HCT116 (cell line): ENCODE results near the gene ULBP2. TPM values are rescaled to one million over a fixed set of nuclear protein-coding genes. Genes with fewer than 3 reads are reported as not detected.

Source experiments
- ATAC-seq: fragments of 200-7000 bp; cut with Tn5 transposase; 2 replicates; pipeline ENCODE4 v1.9.1; 2020; ENCODE audit warnings: mild to moderate bottlenecking, moderate library complexity
- BruUV-seq: library from RNA; stranded (reverse); fragments of 400-500 nt; replicated peaks from 2 replicates; lab custom pipeline; 2021; lab: Mats Ljungman, UMichigan
- CTCF ChIA-PET: fragments of 300-600 bp; sonication (Branson Sonifier 250); formaldehyde crosslinking; loops from one replicate; lab custom pipeline; 2021; ENCODE audit warnings: antibody characterized with exemption; lab: Charles Lee
- POLR2A ChIA-PET: fragments of 300-600, 350-600 bp; sonication (Branson Sonifier 250); formaldehyde crosslinking; loops from one replicate; lab custom pipeline; 2021; ENCODE audit warnings: antibody characterized with exemption; lab: Charles Lee
- RAD21 ChIA-PET, 2 experiments: fragments of 300-600 bp; sonication (Branson Sonifier 250); formaldehyde crosslinking; loops; one replicate each; lab custom pipeline; 2023; ENCODE audit warnings: low total read pairs in 2 of 2; ENCODE audit not compliant: uncharacterized antibody in 2 of 2, unreplicated experiment in 2 of 2, low non-redundant PET in 1 of 2; lab: Charles Lee
- DNase-seq: peaks from one replicate; pipeline ENCODE4 v3.0.0-alpha.2; 2010; ENCODE audit warnings: low read depth, low spot score
- H2AFZ ChIP-seq: fragments of 200-600 bp; shearing (Covaris generic), sonication (generic); 2 replicates; pipeline ENCODE4 v1.6.1; 2017; ENCODE audit warnings: low read depth, mixed run types, mixed read lengths, antibody characterized with exemption, low read length; ENCODE audit not compliant: poor library complexity, severe bottlenecking
- H3K27ac ChIP-seq: 2 replicates; pipeline ENCODE4 v1.5.1; 2012; ENCODE audit warnings: low read depth, low read length
- H3K27me3 ChIP-seq: fragments of 200-600 bp; sonication (generic); 2 replicates; pipeline ENCODE4 v1.6.1; 2016; ENCODE audit warnings: mixed run types, low read length, mixed read lengths; ENCODE audit not compliant: insufficient read depth
- H3K36me3 ChIP-seq, 2 experiments: fragments of 200-500 bp in 1 of 2; fragments of 200-600 bp in 1 of 2; sonication (Bioruptor generic) in 1 of 2; sonication (generic) in 1 of 2; 2 replicates each; pipeline versions ENCODE4 v1.5.1 to v1.6.1; 2014 to 2016; ENCODE audit warnings: low read length in 2 of 2, inconsistent platforms in 1 of 2, mixed read lengths in 1 of 2, mixed run types in 1 of 2; ENCODE audit not compliant: insufficient read depth in 2 of 2, control insufficient read depth in 1 of 2
- H3K4me1 ChIP-seq, 2 experiments: fragments of 200-600 bp in 1 of 2; sonication (generic) in 1 of 2; 2 replicates each; pipeline versions ENCODE4 v1.5.1 to v1.6.1; 2012 to 2017; ENCODE audit warnings: low read length in 2 of 2, inconsistent platforms in 1 of 2, mild to moderate bottlenecking in 1 of 2, mixed read lengths in 1 of 2, mixed run types in 1 of 2, moderate library complexity in 1 of 2; ENCODE audit not compliant: insufficient read depth in 2 of 2, control insufficient read depth in 1 of 2
- H3K4me2 ChIP-seq: fragments of 200-600 bp; sonication (generic); 2 replicates; pipeline ENCODE4 v1.6.1; 2017; ENCODE audit warnings: mixed run types, low read length, mixed read lengths
- H3K4me3 ChIP-seq, 2 experiments: fragments of 200-600 bp in 1 of 2; sonication (generic) in 1 of 2; replicated peaks in 1 of 2; 2 replicates each; pipeline ENCODE4 v1.5.1; 2011 to 2016; ENCODE audit warnings: low read length in 2 of 2, control low read depth in 1 of 2, low read depth in 1 of 2, mild to moderate bottlenecking in 1 of 2, mixed read lengths in 1 of 2, mixed run types in 1 of 2
- H3K79me2 ChIP-seq: fragments of 200-600 bp; sonication (generic); 2 replicates; pipeline ENCODE4 v1.6.1; 2017; ENCODE audit warnings: mild to moderate bottlenecking, mixed run types, low read length, moderate library complexity, mixed read lengths; ENCODE audit not compliant: insufficient read depth
- H3K9ac ChIP-seq: fragments of 200-600 bp; sonication (generic); 2 replicates; pipeline ENCODE4 v1.6.1; 2016; ENCODE audit warnings: low read length, mixed read lengths
- H3K9me2 ChIP-seq: fragments of 200-600 bp; sonication (generic), shearing (Covaris generic); 2 replicates; pipeline ENCODE4 v1.6.1; 2017; ENCODE audit warnings: mixed run types, mild to moderate bottlenecking, moderate library complexity; ENCODE audit not compliant: insufficient read depth
- H3K9me3 ChIP-seq, 2 experiments: fragments of 200-500 bp in 1 of 2; fragments of 200-600 bp in 1 of 2; sonication (Bioruptor generic) in 1 of 2; sonication (generic) in 1 of 2; 2 replicates each; pipeline ENCODE4 v1.6.1; 2014 to 2017; ENCODE audit warnings: low read length in 2 of 2, mixed read lengths in 2 of 2, inconsistent platforms in 1 of 2, low read depth in 1 of 2, mild to moderate bottlenecking in 1 of 2, mixed run types in 1 of 2, moderate library complexity in 1 of 2; ENCODE audit not compliant: control insufficient read depth in 1 of 2, insufficient read depth in 1 of 2
- H4K20me1 ChIP-seq: fragments of 200-600 bp; sonication (generic), shearing (Covaris generic); 2 replicates; pipeline ENCODE4 v1.6.1; 2017; ENCODE audit warnings: mixed run types, mild to moderate bottlenecking, moderate library complexity; ENCODE audit not compliant: insufficient read depth
- ATF3 ChIP-seq: IDR thresholded peaks from 2 replicates; pipeline ENCODE4 v1.6.1; 2012
- CTCF ChIP-seq, 3 experiments: fragments of 200-600 bp in 1 of 3; sonication (generic) in 1 of 3; IDR thresholded peaks in 2 of 3; conservative IDR thresholded peaks in 1 of 3; 2 replicates each; pipeline ENCODE4 v1.5.1; 2012 to 2017; ENCODE audit warnings: low read depth in 2 of 3, low read length in 2 of 3, antibody characterized with exemption in 1 of 3, borderline replicate concordance in 1 of 3, control low read depth in 1 of 3, mild to moderate bottlenecking in 1 of 3, mixed read lengths in 1 of 3, mixed run types in 1 of 3, moderate library complexity in 1 of 3; ENCODE audit not compliant: insufficient read depth in 1 of 3
- EZH2phosphoT487 ChIP-seq: fragments of 200-600 bp; IDR thresholded peaks from 2 replicates; pipeline ENCODE4 v1.6.1; 2018; ENCODE audit warnings: antibody characterized with exemption, borderline replicate concordance
- FOSL1 ChIP-seq: IDR thresholded peaks from 2 replicates; pipeline ENCODE4 v1.6.1; 2012; ENCODE audit warnings: low read depth
- JUND ChIP-seq: IDR thresholded peaks from 2 replicates; pipeline ENCODE4 v1.6.1; 2012
- MAX ChIP-seq: IDR thresholded peaks from 2 replicates; pipeline ENCODE4 v1.6.1; 2012
- POLR2A ChIP-seq: IDR thresholded peaks from 2 replicates; pipeline ENCODE4 v1.7.0; 2011; ENCODE audit warnings: borderline replicate concordance; ENCODE audit not compliant: insufficient read depth, insufficient read length; ENCODE audit errors: extremely low read depth
- POLR2AphosphoS5 ChIP-seq: IDR thresholded peaks from 2 replicates; pipeline ENCODE4 v1.6.1; 2011; ENCODE audit warnings: mild to moderate bottlenecking, low read depth, low read length, moderate library complexity
- RAD21 ChIP-seq: IDR thresholded peaks from 2 replicates; pipeline ENCODE4 v1.6.1; 2012; ENCODE audit warnings: low read depth, mild to moderate bottlenecking
- REST ChIP-seq: IDR thresholded peaks from 2 replicates; pipeline ENCODE4 v1.6.1; 2012; ENCODE audit warnings: low read depth
- SIN3A ChIP-seq: IDR thresholded peaks from 2 replicates; pipeline ENCODE4 v1.6.1; 2012; ENCODE audit warnings: low read depth
- SRF ChIP-seq: IDR thresholded peaks from 2 replicates; pipeline ENCODE4 v1.6.1; 2012; ENCODE audit warnings: low read depth
- YY1 ChIP-seq: IDR thresholded peaks from 2 replicates; pipeline ENCODE4 v1.6.1; 2011; ENCODE audit warnings: low read length, low read depth, moderate library complexity, mild to moderate bottlenecking; ENCODE audit not compliant: insufficient replicate concordance; ENCODE audit errors: extremely low read depth
- ZFX ChIP-seq: fragments of 450-650 bp; IDR thresholded peaks from 2 replicates; pipeline ENCODE4 v1.6.1; 2017
- ZNF274 ChIP-seq: fragments of 200-500 bp; sonication (Bioruptor generic); IDR thresholded peaks from 2 replicates; pipeline ENCODE4 v1.6.1; 2014; ENCODE audit warnings: mild to moderate bottlenecking, low read depth, low read length, inconsistent platforms
- intact Hi-C: fragments of 100-400 bp; cut with micrococcal nuclease; formaldehyde crosslinking; loops from 2 replicates; pipeline ENCODE4 v1.10.0; 2022
- total RNA-seq: library from RNA; stranded (reverse); gene quantifications from one replicate; pipeline ENCODE4 v1.2.1, GENCODE V29; 2021; ENCODE audit not compliant: unreplicated experiment

The ULBP2 gene
- total RNA-seq, 1 experiment from 2014 or later, result 10.2 TPM

GRCh38 chr6:149909701-149910470 is 31.9 kb upstream of the ULBP2 start:
- Histone ChIP-seq H3K4me2 (no peak overlapping the region), H3K27me3 (no peaks in the 10 kb centered on the region), H3K27ac (no peak overlapping the region), H4K20me1 (no peaks in the 10 kb centered on the region), H3K4me3 (no peak overlapping the region), H3K9ac (no peak overlapping the region), H3K36me3 (no peaks in the 10 kb centered on the region), H3K4me1 (no peaks in the 10 kb centered on the region), H3K9me2 (no peaks in the 10 kb centered on the region), H3K9me3 (peaks cover 5 to 6% of the 10 kb centered on the region in 2 experiments; a peak in 2 of 4 replicates), H2AFZ (no peak overlapping the region), H3K79me2 (no peaks in the 10 kb centered on the region)
- CTCF ChIA-PET, result no interaction called here
- TF ChIP-seq YY1 (no peak), ZNF274 (no peak), MAX (no peak), RAD21 (no peak), CTCF (IDR thresholded peaks at IDR 0.05 in 2 of 3, conservative IDR thresholded peaks at IDR 0.05 in 1 of 3; ENCODE audit: borderline replicate concordance in 1 of 3, insufficient read depth in 1 of 3, low read depth in 2 of 3, low read length in 2 of 3) (no peak), FOSL1 (no peak)
- intact Hi-C loops, result no loop called here
- RAD21 ChIA-PET, result no interaction called here
- POLR2A ChIA-PET, result no interaction called here
- no peak for ATAC-seq
- BruUV-seq, result no TSS peak
- no peak for DNase-seq

- Histone ChIP-seq H3K9me2 (no peaks in the 10 kb centered on the region), H3K79me2 (no peaks in the 10 kb centered on the region), H3K27me3 (no peaks in the 10 kb centered on the region), H3K4me3 (no peak overlapping the region), H3K9ac (no peak overlapping the region), H3K36me3 (no peaks in the 10 kb centered on the region), H3K4me1 (no peaks in the 10 kb centered on the region), H3K27ac (no peak overlapping the region), H2AFZ (no peak overlapping the region), H3K4me2 (no peak overlapping the region), H4K20me1 (no peaks in the 10 kb centered on the region), H3K9me3 (peaks cover 5 to 6% of the 10 kb centered on the region in 2 experiments; a peak in 2 of 4 replicates)
- ChIA-PET POLR2A (no interaction called here), CTCF (no interaction called here), RAD21 (no interaction called here)
- DNase-seq (no peak), ATAC-seq (no peak)
- no TSS peak for BruUV-seq
- intact Hi-C loops, result no loop called here
- no peak for TF ChIP-seq YY1
- no peak for TF ChIP-seq SIN3A
- TF ChIP-seq POLR2AphosphoS5, result no peak
- TF ChIP-seq ZFX, result no peak
- no peak for TF ChIP-seq RAD21
- no peak for TF ChIP-seq REST
- TF ChIP-seq EZH2phosphoT487, result no peak
- TF ChIP-seq SRF, result no peak
- no peak for TF ChIP-seq JUND
- TF ChIP-seq POLR2A, result no peak
- no peak for TF ChIP-seq ZNF274
- no peak for TF ChIP-seq ATF3
Measured at GRCh38 chr6:149910721-149911151, 31.1 kb upstream of the ULBP2 start.
